A204.1 (cell line): ENCODE results near the gene CHRNB1.

Experiments
- FAIRE-seq: peaks from 2 replicates; lab custom pipeline; 2012; peaks lifted over from hg19 to GRCh38; lab: Jason Lieb, UNC

CHRNB1 gene

GRCh38 chr17:7415784-7416183 is 29.1 kb upstream of the CHRNB1 start:
- no peak for FAIRE-seq

GRCh38 chr17:7416323-7416722 is 28.5 kb upstream of the CHRNB1 start:
- no peak for FAIRE-seq

GRCh38 chr17:7417056-7417655 is 27.7 kb upstream of the CHRNB1 start:
- no peak for FAIRE-seq

GRCh38 chr17:7418472-7419152 is 26.2 kb upstream of the CHRNB1 start:
- FAIRE-seq = no peak

- FAIRE-seq = no peak
Measured at GRCh38 chr17:7419819-7420610, 24.8 kb upstream of the CHRNB1 start, which contains the start of gene SPEM1. Gene SPEM1, plus strand, starts transcription at chr17:7420324. Its CDS starts 61 bp downstream, at chr17:7420385.

GRCh38 chr17:7421186-7421585 is 23.7 kb upstream of the CHRNB1 start:
- FAIRE-seq = no peak

GRCh38 chr17:7423679-7424078 is 21.2 kb upstream of the CHRNB1 start:
- FAIRE-seq = no peak

GRCh38 chr17:7425316-7425715 is 19.5 kb upstream of the CHRNB1 start, which contains the start of gene SPEM2:
Gene SPEM2, plus strand, starts transcription at chr17:7425616. Its CDS starts 73 bp downstream, at chr17:7425689.
- FAIRE-seq = no peak

GRCh38 chr17:7425756-7426155 is 19.1 kb upstream of the CHRNB1 start:
- no peak for FAIRE-seq

- FAIRE-seq = no peak
Measured at GRCh38 chr17:7426203-7426863, 18.5 kb upstream of the CHRNB1 start.

GRCh38 chr17:7426896-7427489 is 17.9 kb upstream of the CHRNB1 start:
- FAIRE-seq = no peak

GRCh38 chr17:7427549-7427948 is 17.3 kb upstream of the CHRNB1 start:
- FAIRE-seq = no peak

GRCh38 chr17:7428557-7428956 is 16.3 kb upstream of the CHRNB1 start, which contains the start of gene SPEM3:
Gene SPEM3, plus strand, starts transcription at chr17:7428857. Its CDS starts 46 bp downstream, at chr17:7428903.
- FAIRE-seq = no peak

GRCh38 chr17:7429722-7430121 is 15.1 kb upstream of the CHRNB1 start:
- FAIRE-seq = no peak

- no peak for FAIRE-seq
Measured at GRCh38 chr17:7431231-7431630, 13.6 kb upstream of the CHRNB1 start.

GRCh38 chr17:7432296-7432695 is 12.6 kb upstream of the CHRNB1 start:
- FAIRE-seq = no peak

- no peak for FAIRE-seq
Measured at GRCh38 chr17:7435676-7436555, 8.9 kb upstream of the CHRNB1 start.

- no peak for FAIRE-seq
Measured at GRCh38 chr17:7436556-7437368, 8.1 kb upstream of the CHRNB1 start.

GRCh38 chr17:7437369-7437863 is 7.4 kb upstream of the CHRNB1 start:
- no peak for FAIRE-seq
